Measurements from ENCODE around the gene CFAP45. TPM values are rescaled to one million over a fixed set of nuclear protein-coding genes. Genes with fewer than 3 reads are reported as not detected.

Gene CFAP45
- total RNA-seq, 2 donors from 2014 or later: 0.49 to 0.55 TPM

DNA sequence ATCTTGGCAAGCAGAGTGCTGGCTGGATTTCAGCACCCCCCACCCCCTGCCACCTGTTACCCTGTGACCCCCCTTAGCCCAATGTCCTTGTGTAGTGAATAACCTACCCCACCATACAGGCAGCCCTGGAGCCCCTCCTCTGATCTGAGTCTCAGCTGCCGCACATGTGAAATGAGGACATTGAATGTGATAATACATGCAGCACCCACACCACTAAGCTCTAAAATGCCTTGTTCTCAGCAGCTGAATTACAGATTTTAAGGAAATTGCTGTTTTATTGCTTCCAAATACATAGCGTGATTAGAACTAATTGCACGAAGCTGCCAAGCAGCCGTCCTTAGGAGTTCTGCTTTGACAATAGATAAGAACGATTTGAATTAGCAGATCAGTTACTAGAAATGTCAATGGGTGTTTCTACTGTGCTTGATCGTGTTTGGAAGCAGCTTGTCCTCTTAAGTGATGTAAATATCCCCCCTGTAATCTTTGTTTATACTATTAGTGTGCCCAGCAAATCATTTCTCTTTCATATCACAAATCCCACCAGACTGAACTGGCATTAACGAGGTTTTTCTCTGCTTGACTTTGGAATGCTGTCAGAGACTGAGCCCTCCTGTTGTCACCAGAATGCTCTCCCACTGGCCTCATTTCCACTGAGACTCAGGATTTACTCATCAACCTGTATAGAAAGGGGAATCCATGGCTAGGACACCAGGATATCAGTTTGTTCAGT, 68.4 kb downstream of the CFAP45 start:
- peaks cover 71% of the 10 kb centered on the region for H3K27me3 ChIP-seq (ENCODE audit: control insufficient read depth, insufficient read depth, low read length, poor library complexity, severe bottlenecking)
- no peak overlapping the region for H3K4me3 ChIP-seq (ENCODE audit: low read length)
- H3K9me3 ChIP-seq (ENCODE audit: control insufficient read depth, low read length): no peaks in the 10 kb centered on the region
- H3K36me3 ChIP-seq (ENCODE audit: control insufficient read depth, insufficient read depth, low read length): no peaks in the 10 kb centered on the region
- DNase-seq: no peak
- H3K27me3 Mint-ChIP-seq (ENCODE audit: insufficient read depth): peaks cover 74% of the 10 kb centered on the region
- H3K9me3 Mint-ChIP-seq: no peaks in the 10 kb centered on the region
- no peak overlapping the region for H3K27ac ChIP-seq (ENCODE audit: low read depth, low read length)
- TF ChIP-seq, protein P1, sequence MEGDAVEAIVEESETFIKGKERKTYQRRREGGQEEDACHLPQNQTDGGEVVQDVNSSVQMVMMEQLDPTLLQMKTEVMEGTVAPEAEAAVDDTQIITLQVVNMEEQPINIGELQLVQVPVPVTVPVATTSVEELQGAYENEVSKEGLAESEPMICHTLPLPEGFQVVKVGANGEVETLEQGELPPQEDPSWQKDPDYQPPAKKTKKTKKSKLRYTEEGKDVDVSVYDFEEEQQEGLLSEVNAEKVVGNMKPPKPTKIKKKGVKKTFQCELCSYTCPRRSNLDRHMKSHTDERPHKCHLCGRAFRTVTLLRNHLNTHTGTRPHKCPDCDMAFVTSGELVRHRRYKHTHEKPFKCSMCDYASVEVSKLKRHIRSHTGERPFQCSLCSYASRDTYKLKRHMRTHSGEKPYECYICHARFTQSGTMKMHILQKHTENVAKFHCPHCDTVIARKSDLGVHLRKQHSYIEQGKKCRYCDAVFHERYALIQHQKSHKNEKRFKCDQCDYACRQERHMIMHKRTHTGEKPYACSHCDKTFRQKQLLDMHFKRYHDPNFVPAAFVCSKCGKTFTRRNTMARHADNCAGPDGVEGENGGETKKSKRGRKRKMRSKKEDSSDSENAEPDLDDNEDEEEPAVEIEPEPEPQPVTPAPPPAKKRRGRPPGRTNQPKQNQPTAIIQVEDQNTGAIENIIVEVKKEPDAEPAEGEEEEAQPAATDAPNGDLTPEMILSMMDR (conservative IDR thresholded peaks at IDR 0.05): no peak
- no peak overlapping the region for H3K9ac ChIP-seq (ENCODE audit: extremely low read depth, low read length, poor library complexity, severe bottlenecking)
- no peak overlapping the region for H3K4me3 Mint-ChIP-seq
- H3K27ac Mint-ChIP-seq: no peak overlapping the region
- no peaks in the 10 kb centered on the region for H3K36me3 Mint-ChIP-seq (ENCODE audit: low read depth)
- H3K4me1 Mint-ChIP-seq: peaks cover 28% of the 10 kb centered on the region
- 41% methylated on average over 3 to 7 of the region's 7 CpGs for WGBS, 2 experiments (ENCODE audit: insufficient coverage in 1 of 2, insufficient read length in 1 of 2)
- peaks cover 6% of the 10 kb centered on the region for H3K4me1 ChIP-seq (ENCODE audit: control insufficient read depth, insufficient read depth, low read length)

DNA sequence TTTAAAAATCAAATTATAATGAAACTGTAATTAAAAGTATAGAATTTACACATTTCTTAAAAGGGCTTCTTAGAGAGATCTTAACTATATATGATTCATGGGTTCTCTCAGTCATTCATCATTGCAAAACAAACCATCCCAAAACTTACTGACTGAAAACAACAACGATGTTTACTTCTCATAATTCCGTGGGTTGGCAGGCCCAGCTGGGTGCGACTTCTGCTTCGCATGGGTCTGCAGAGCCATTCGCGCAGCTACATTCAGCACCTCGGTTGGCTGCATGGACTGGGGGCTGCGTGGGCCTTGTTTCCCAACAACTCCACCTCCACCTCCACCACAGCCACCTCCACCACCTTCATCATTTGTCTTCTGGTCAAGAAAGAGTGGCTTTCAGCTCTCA, 69.2 kb downstream of the CFAP45 start:
- Histone ChIP-seq H3K9me3 (ENCODE audit: control insufficient read depth, low read length) (no peaks in the 10 kb centered on the region), H3K4me1 (ENCODE audit: control insufficient read depth, insufficient read depth, low read length) (peaks cover 6% of the 10 kb centered on the region), H3K36me3 (ENCODE audit: control insufficient read depth, insufficient read depth, low read length) (no peaks in the 10 kb centered on the region), H3K9ac (ENCODE audit: extremely low read depth, low read length, poor library complexity, severe bottlenecking) (no peak overlapping the region), H3K27ac (ENCODE audit: low read depth, low read length) (no peak overlapping the region), H3K27me3 (ENCODE audit: control insufficient read depth, insufficient read depth, low read length, poor library complexity, severe bottlenecking) (peaks cover 77% of the 10 kb centered on the region), H3K4me3 (ENCODE audit: low read length) (no peak overlapping the region)
- Mint-ChIP-seq H3K9me3 (no peaks in the 10 kb centered on the region), H3K36me3 (ENCODE audit: low read depth) (no peaks in the 10 kb centered on the region), H3K27me3 (ENCODE audit: insufficient read depth) (peaks cover 78% of the 10 kb centered on the region), H3K27ac (no peak overlapping the region), H3K4me3 (no peak overlapping the region), H3K4me1 (peaks cover 20% of the 10 kb centered on the region)
- 90 to 95% methylated on average over 6 to 8 of the region's 8 CpGs for WGBS, 2 experiments (ENCODE audit: insufficient coverage in 1 of 2, insufficient read length in 1 of 2)
- no peak for DNase-seq
- TF ChIP-seq, protein P1 (conservative IDR thresholded peaks at IDR 0.05): no peak

DNA sequence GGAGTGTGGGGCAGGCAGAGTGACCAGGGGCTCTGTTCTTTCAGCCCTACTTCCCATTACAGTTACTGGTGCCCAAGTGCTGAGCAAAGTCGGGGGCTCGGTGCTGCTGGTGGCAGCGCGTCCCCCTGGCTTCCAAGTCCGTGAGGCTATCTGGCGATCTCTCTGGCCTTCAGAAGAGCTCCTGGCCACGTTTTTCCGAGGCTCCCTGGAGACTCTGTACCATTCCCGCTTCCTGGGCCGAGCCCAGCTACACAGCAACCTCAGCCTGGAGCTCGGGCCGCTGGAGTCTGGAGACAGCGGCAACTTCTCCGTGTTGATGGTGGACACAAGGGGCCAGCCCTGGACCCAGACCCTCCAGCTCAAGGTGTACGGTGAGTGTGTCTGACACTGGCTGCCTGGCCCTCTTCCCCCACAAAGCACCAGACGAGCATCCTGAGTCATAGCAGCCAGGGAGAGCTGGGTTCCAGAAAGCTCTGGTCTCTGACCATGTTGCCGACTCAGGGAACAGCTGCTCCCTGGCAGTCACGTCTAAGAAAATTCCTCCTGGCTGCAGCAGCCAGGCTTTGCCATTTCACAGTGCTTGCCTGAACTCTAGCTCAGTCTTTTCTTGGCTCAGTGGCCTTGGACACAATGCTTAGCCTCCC, 70.0 kb downstream of the CFAP45 start:
- TF ChIP-seq, protein P1 (conservative IDR thresholded peaks at IDR 0.05): no peak
- Histone ChIP-seq H3K4me3 (ENCODE audit: low read length) (no peak overlapping the region), H3K36me3 (ENCODE audit: control insufficient read depth, insufficient read depth, low read length) (no peaks in the 10 kb centered on the region), H3K9ac (ENCODE audit: extremely low read depth, low read length, poor library complexity, severe bottlenecking) (no peak overlapping the region), H3K9me3 (ENCODE audit: control insufficient read depth, low read length) (no peaks in the 10 kb centered on the region), H3K27ac (ENCODE audit: low read depth, low read length) (no peak overlapping the region), H3K27me3 (ENCODE audit: control insufficient read depth, insufficient read depth, low read length, poor library complexity, severe bottlenecking) (peaks cover 69% of the 10 kb centered on the region), H3K4me1 (ENCODE audit: control insufficient read depth, insufficient read depth, low read length) (peaks cover 6% of the 10 kb centered on the region)
- no peaks in the 10 kb centered on the region for H3K9me3 Mint-ChIP-seq
- DNase-seq: no peak
- H3K36me3 Mint-ChIP-seq (ENCODE audit: low read depth): no peaks in the 10 kb centered on the region
- no peak overlapping the region for H3K27ac Mint-ChIP-seq
- peaks cover 26% of the 10 kb centered on the region for H3K4me1 Mint-ChIP-seq
- WGBS, 2 experiments (ENCODE audit: insufficient coverage in 1 of 2, insufficient read length in 1 of 2): 85% methylated on average over 15 to 18 of the region's 18 CpGs
- H3K27me3 Mint-ChIP-seq (ENCODE audit: insufficient read depth): peaks cover 78% of the 10 kb centered on the region
- H3K4me3 Mint-ChIP-seq: no peak overlapping the region

Measured in endodermal cell (in vitro differentiated cells).